Thyroid gland (tissue), 4 donors: ENCODE results near the gene RGL3.

Experiments
- CTCF ChIP-seq, 6 experiments: fragments of 200-600 bp in 3 of 6; fragments of 450-650 bp in 3 of 6; sonication (generic) in 3 of 6; IDR thresholded peaks; one replicate each; pipeline ENCODE4 v1.5.1; 2016 to 2019; ENCODE audit warnings: antibody characterized with exemption in 6 of 6, mild to moderate bottlenecking in 2 of 6, inconsistent platforms in 1 of 6, moderate library complexity in 1 of 6
- POLR2A ChIP-seq, 2 donors: fragments of 450-650 bp; IDR thresholded peaks; one replicate each; pipeline ENCODE4 v1.6.1; 2017; ENCODE audit warnings: antibody characterized with exemption in 2 of 2, mild to moderate bottlenecking in 2 of 2, moderate library complexity in 1 of 2

GRCh38 chr19:11349171-11349570 lies 69.9 kb downstream of the RGL3 start:
- no peak for TF ChIP-seq CTCF (IDR thresholded peaks at IDR 0.05)
- TF ChIP-seq POLR2A (IDR thresholded peaks at IDR 0.05): no peak
